Measurements from ENCODE around the gene GRIA1. TPM values are rescaled to one million over a fixed set of nuclear protein-coding genes. Genes with fewer than 3 reads are reported as not detected.

The GRIA1 gene
- total RNA-seq, 1 experiment from 2014 or later = not detected

- DNase-seq (ENCODE audit: low read depth) = no peak
- in situ Hi-C loops (cut with HindIII; ENCODE audit: low pct_unique_long_range_greater_than_20kb, low sequenced_read_pairs) = no loop called here
Measured at GRCh38 chr5:153671653-153672346, 181.3 kb downstream of the GRIA1 start.

- in situ Hi-C loops (cut with HindIII; ENCODE audit: low pct_unique_long_range_greater_than_20kb, low sequenced_read_pairs) = no loop called here
- DNase-seq (ENCODE audit: low read depth) = no peak
Measured at GRCh38 chr5:153672347-153673090, 182.0 kb downstream of the GRIA1 start.

GRCh38 chr5:153674356-153674755 is 183.9 kb downstream of the GRIA1 start:
- DNase-seq (ENCODE audit: low read depth) = no peak
- in situ Hi-C loops (cut with HindIII; ENCODE audit: low pct_unique_long_range_greater_than_20kb, low sequenced_read_pairs) = no loop called here

GRCh38 chr5:153676406-153676805 is 185.9 kb downstream of the GRIA1 start:
- no peak for DNase-seq (ENCODE audit: low read depth)
- in situ Hi-C loops (cut with HindIII; ENCODE audit: low pct_unique_long_range_greater_than_20kb, low sequenced_read_pairs) = no loop called here

GRCh38 chr5:153676821-153677220 is 186.4 kb downstream of the GRIA1 start:
- in situ Hi-C loops (cut with HindIII; ENCODE audit: low pct_unique_long_range_greater_than_20kb, low sequenced_read_pairs) = no loop called here
- no peak for DNase-seq (ENCODE audit: low read depth)

- DNase-seq (ENCODE audit: low read depth) = no peak
Measured at GRCh38 chr5:153678617-153679329, 188.3 kb downstream of the GRIA1 start.

GRCh38 chr5:153690236-153690635 is 199.8 kb downstream of the GRIA1 start:
- in situ Hi-C loops (cut with HindIII; ENCODE audit: low pct_unique_long_range_greater_than_20kb, low sequenced_read_pairs) = no loop called here

More at GRCh38 chr5:153678617-153679329, 188.3 kb downstream of the GRIA1 start:
- in situ Hi-C loops (cut with HindIII; ENCODE audit: low pct_unique_long_range_greater_than_20kb, low sequenced_read_pairs) = no loop called here

DNA sequence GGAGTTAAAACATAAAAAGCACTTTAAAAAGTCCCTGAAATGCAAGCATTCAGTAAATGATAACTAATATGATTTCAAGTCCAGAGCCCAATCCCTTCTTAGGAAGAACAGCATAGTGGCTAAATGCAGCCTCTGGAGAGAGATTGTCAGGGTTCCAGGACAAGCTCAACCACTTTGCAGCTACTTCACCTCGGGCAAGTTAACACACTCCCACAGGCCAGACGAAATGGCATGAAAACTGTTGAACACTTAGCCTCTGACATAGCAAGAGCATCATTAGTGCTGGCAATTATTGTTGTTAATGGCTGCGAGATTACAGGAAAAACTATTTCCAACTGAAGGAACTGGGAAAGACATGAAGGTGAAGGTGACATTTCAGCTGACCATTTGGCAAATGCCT is 205.8 kb downstream of the GRIA1 start:
- in situ Hi-C loops (cut with HindIII; ENCODE audit: low pct_unique_long_range_greater_than_20kb, low sequenced_read_pairs) = no loop called here
- DNase-seq (ENCODE audit: low read depth) = no peak

More at GRCh38 chr5:153690236-153690635, 199.8 kb downstream of the GRIA1 start:
- no peak for DNase-seq (ENCODE audit: low read depth)

DNA sequence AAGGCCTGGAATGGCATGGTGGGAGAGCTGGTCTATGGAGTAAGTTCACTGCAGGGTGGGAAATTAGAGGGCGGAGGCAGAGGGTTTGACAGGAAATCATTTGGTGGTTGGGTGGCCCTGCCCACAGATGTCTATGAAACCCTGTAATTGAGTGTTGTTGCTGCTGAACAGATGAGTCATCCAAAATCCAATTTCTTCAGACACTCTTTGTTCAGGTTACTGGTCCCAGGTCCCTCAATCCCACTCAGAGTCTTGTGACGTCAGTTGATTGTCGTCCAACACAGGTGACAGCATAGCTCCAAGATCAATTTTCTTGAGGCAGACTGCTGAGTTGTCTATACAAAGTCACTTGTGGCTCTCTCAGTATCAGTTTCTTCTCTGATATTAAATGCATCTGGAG is 208.6 kb downstream of the GRIA1 start:
- DNase-seq (ENCODE audit: low read depth) = no peak
- in situ Hi-C loops (cut with HindIII; ENCODE audit: low pct_unique_long_range_greater_than_20kb, low sequenced_read_pairs) = no loop called here

DNA sequence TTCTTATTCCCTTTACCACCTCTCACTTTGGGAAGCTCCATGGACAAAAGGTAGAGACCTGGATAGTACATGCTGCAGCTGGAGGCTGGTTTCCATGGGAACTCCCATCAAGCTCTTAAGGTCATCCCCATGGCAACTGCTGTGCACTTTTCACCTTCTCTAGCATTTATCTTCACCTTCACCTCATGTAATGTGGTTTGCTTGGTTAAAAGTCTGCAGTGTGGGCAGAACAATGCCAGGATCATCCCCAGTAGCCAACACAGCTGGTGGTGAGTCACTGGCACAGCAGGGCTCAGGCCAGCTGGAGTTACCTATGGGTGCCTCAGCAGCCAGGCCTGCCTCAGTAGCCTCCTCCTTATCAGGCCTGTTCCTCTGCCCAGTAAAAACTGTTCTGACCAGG is 210.5 kb downstream of the GRIA1 start:
- no peak for DNase-seq (ENCODE audit: low read depth)
- in situ Hi-C loops (cut with HindIII; ENCODE audit: low pct_unique_long_range_greater_than_20kb, low sequenced_read_pairs) = no loop called here

DNA sequence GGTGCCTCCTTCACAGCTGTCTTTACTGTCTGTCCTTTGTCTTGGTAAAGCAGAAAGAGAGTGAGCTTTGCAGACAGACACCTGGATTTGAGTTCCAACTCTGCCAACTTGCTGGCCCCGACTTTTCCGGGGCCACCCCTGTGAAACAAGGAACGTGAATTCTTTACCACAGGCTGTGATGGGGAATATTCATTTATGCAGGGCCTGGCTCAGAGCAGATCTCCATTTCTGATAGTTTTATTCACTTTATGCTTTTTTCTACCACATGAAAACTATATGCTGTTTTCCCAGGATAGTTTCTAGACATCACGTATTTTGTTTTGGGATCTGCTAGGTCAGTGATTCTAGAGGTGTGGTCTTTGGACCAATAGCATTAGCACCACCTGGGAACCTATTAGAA is 211.8 kb downstream of the GRIA1 start:
- in situ Hi-C loops (cut with HindIII; ENCODE audit: low pct_unique_long_range_greater_than_20kb, low sequenced_read_pairs) = no loop called here

DNA sequence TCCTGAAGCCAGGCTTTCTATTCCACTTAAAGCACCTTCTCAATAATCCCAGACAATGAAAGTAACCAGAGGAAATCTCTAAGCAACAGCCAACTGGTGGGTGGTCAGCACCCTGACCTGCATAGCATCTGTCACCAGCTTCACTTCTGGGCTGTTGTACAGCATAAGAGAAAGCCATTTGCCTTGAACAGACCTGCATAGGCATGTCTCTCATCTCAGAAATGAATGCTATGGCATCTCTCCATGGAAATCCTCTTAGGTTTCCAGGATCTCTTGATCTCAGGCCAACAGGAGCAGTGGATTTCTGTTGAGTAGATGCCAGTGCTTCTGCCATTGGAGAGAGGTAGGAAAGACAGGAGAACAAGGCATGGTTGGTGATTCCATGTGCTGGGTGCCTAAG is 213.6 kb downstream of the GRIA1 start:
- DNase-seq (ENCODE audit: low read depth) = no peak
- in situ Hi-C loops (cut with HindIII; ENCODE audit: low pct_unique_long_range_greater_than_20kb, low sequenced_read_pairs) = no loop called here

More for the DNA sequence above, 211.8 kb downstream of the GRIA1 start:
- DNase-seq (ENCODE audit: low read depth) = no peak

GRCh38 chr5:153707626-153708025 is 217.2 kb downstream of the GRIA1 start:
- no peak for DNase-seq (ENCODE audit: low read depth)
- in situ Hi-C loops (cut with HindIII; ENCODE audit: low pct_unique_long_range_greater_than_20kb, low sequenced_read_pairs) = no loop called here

GRCh38 chr5:153711755-153712154 is 221.3 kb downstream of the GRIA1 start:
- in situ Hi-C loops (cut with HindIII; ENCODE audit: low pct_unique_long_range_greater_than_20kb, low sequenced_read_pairs) = no loop called here
- no peak for DNase-seq (ENCODE audit: low read depth)

- in situ Hi-C loops (cut with HindIII; ENCODE audit: low pct_unique_long_range_greater_than_20kb, low sequenced_read_pairs) = no loop called here
- DNase-seq (ENCODE audit: low read depth) = no peak
Measured at GRCh38 chr5:153712946-153713345, 222.5 kb downstream of the GRIA1 start.

- in situ Hi-C loops (cut with HindIII; ENCODE audit: low pct_unique_long_range_greater_than_20kb, low sequenced_read_pairs) = no loop called here
- no peak for DNase-seq (ENCODE audit: low read depth)
Measured at GRCh38 chr5:153713943-153714342, 223.5 kb downstream of the GRIA1 start.

DNA sequence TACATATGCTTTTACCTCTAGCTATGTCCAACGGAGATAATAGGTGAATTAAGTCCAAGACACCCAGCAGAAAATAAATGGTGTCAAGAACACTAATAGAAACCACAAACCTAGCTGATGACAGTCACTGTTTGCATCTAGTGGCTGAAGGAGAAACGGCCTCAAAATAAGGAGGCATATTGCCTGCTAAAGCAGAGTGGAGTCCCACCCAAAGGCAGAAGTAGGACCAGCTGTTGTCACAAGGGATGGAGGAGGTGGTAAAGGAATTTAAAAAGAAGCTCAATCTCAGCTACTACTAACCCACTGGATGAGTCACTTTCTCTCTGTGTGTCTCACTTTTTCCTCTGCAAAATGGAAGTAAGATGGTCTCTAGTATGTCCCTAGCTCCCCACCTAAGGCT is 224.3 kb downstream of the GRIA1 start:
- no peak for DNase-seq (ENCODE audit: low read depth)
- in situ Hi-C loops (cut with HindIII; ENCODE audit: low pct_unique_long_range_greater_than_20kb, low sequenced_read_pairs) = no loop called here

DNA sequence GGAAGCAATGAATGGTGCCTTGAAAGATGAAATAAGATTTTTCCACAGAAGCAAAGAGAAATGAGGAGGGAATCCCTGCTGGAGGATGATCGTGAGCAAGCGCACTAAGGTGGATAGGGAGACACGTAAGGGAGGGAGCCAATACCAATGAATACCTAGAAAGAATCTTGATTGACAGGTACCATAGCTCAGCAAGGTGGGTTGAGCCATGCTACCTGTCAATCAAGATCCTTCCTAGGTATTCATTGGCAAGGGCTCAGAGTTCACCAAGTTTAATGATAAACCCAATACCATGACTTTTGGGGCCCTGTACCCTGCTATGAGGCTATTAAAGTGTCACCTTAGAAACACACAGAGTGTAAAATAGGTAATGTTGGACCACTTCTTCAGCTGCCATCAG is 226.8 kb downstream of the GRIA1 start:
- no peak for DNase-seq (ENCODE audit: low read depth)
- in situ Hi-C loops (cut with HindIII; ENCODE audit: low pct_unique_long_range_greater_than_20kb, low sequenced_read_pairs) = no loop called here

- in situ Hi-C loops (cut with HindIII; ENCODE audit: low pct_unique_long_range_greater_than_20kb, low sequenced_read_pairs) = no loop called here
- DNase-seq (ENCODE audit: low read depth) = no peak
Measured at GRCh38 chr5:153718713-153719112, 228.2 kb downstream of the GRIA1 start.
